K562 (cell line): ENCODE results near the gene MAML1. TPM values are rescaled to one million over a fixed set of nuclear protein-coding genes. Genes with fewer than 3 reads are reported as not detected.
A peak's percentile ranks its signal among the peaks of the same experiment; 100 is the strongest.

Experiments used
- C11orf30 ChIP-seq: fragments of 450-650 bp; IDR thresholded peaks from 2 replicates; pipeline ENCODE4 v1.6.1; 2016; ENCODE audit warnings: low read depth, mild to moderate bottlenecking
- E2F3 ChIP-seq: fragments of 250-450 bp; sonication (Bioruptor Pico); IDR thresholded peaks from 2 replicates; pipeline ENCODE4 v1.4.0; 2020; ENCODE audit warnings: mild to moderate bottlenecking
- NONO ChIP-seq, 2 experiments: fragments of 200-400 bp in 1 of 2; fragments of 450-650 bp in 1 of 2; formaldehyde crosslinking in 1 of 2; IDR thresholded peaks; 2 replicates each; pipeline ENCODE4 v1.6.1; 2017; ENCODE audit warnings: low read depth in 2 of 2, mild to moderate bottlenecking in 2 of 2, moderate library complexity in 2 of 2, low read length in 1 of 2
- POLR2H ChIP-seq: IDR thresholded peaks from 2 replicates; pipeline ENCODE4 v1.6.1; 2016; ENCODE audit warnings: missing genetic modification characterization, low read depth, mild to moderate bottlenecking, control low read depth, missing compliant biosample characterization, moderate library complexity
- TAF7 ChIP-seq: fragments of 450-650 bp; IDR thresholded peaks from 2 replicates; pipeline ENCODE4 v1.6.1; 2016; ENCODE audit warnings: missing genetic modification characterization, missing compliant biosample characterization
- TEAD1 ChIP-seq, 2 experiments: fragments of 450-650 bp in 1 of 2; sonication (generic) in 1 of 2; formaldehyde crosslinking; IDR thresholded peaks; 2 replicates each; pipeline versions ENCODE4 v1.4.0 to v1.8.0; 2020 to 2022; ENCODE audit warnings: mild to moderate bottlenecking in 2 of 2, missing genetic modification reagents in 1 of 2
- ZBTB7A ChIP-seq: IDR thresholded peaks from 2 replicates; pipeline ENCODE4 v1.6.1; 2011; ENCODE audit warnings: low read depth, mild to moderate bottlenecking, low read length, moderate library complexity, borderline replicate concordance; ENCODE audit not compliant: control insufficient read depth
- polyA plus RNA-seq, 8 experiments: library from polyadenylated mRNA; depleted of rRNA in 4 of 8; stranded (reverse) in 5 of 8; unstranded in 3 of 8; fragments of >200 nt; fragmentation: Nextera tagmentation in 2 of 8; fragmentation: Illumina TruSeq in 1 of 8; extraction: Ambion mirVana in 2 of 8; extraction: Trizol in 1 of 8; gene quantifications; 2 replicates each; pipeline versions ENCODE4 v1.2.1 to v1.2.3, GENCODE V29; 2011 to 2014; ENCODE audit warnings: inconsistent platforms in 1 of 8, missing spikeins in 1 of 8
- total RNA-seq, 7 experiments: library from RNA; depleted of rRNA in 6 of 7; stranded (reverse); fragments of >200 nt in 6 of 7; fragmentation: Illumina TruSeq in 2 of 7; extraction: Trizol in 2 of 7; gene quantifications; 2 replicates each; pipeline versions ENCODE4 v1.2.1 to v1.2.3, GENCODE V29; 2011 to 2021; ENCODE audit warnings: low replicate concordance in 1 of 7
- TF ChIP-seq, protein P1 (sequence below): fragments of 450-650 bp; IDR thresholded peaks from 2 replicates; pipeline ENCODE4 v1.6.1; 2016; ENCODE audit warnings: mild to moderate bottlenecking, moderate library complexity
- TF ChIP-seq, protein P2 (sequence below): fragments of 200-800 bp; sonication (Bioruptor generic); IDR thresholded peaks from 2 replicates; pipeline ENCODE4 v1.6.1; 2017; ENCODE audit warnings: missing genetic modification characterization, missing compliant biosample characterization

The MAML1 gene
- total and polyA plus RNA-seq, 9 of the 15 experiments (the other 6 are each of a cell fraction or from before 2014, with no cell fraction given): 0.32 to 18.4 (median 7.0) TPM

GRCh38 chr5:179732918-179733771, 523 bp downstream of the MAML1 start (continued):
- TF ChIP-seq, protein P1, sequence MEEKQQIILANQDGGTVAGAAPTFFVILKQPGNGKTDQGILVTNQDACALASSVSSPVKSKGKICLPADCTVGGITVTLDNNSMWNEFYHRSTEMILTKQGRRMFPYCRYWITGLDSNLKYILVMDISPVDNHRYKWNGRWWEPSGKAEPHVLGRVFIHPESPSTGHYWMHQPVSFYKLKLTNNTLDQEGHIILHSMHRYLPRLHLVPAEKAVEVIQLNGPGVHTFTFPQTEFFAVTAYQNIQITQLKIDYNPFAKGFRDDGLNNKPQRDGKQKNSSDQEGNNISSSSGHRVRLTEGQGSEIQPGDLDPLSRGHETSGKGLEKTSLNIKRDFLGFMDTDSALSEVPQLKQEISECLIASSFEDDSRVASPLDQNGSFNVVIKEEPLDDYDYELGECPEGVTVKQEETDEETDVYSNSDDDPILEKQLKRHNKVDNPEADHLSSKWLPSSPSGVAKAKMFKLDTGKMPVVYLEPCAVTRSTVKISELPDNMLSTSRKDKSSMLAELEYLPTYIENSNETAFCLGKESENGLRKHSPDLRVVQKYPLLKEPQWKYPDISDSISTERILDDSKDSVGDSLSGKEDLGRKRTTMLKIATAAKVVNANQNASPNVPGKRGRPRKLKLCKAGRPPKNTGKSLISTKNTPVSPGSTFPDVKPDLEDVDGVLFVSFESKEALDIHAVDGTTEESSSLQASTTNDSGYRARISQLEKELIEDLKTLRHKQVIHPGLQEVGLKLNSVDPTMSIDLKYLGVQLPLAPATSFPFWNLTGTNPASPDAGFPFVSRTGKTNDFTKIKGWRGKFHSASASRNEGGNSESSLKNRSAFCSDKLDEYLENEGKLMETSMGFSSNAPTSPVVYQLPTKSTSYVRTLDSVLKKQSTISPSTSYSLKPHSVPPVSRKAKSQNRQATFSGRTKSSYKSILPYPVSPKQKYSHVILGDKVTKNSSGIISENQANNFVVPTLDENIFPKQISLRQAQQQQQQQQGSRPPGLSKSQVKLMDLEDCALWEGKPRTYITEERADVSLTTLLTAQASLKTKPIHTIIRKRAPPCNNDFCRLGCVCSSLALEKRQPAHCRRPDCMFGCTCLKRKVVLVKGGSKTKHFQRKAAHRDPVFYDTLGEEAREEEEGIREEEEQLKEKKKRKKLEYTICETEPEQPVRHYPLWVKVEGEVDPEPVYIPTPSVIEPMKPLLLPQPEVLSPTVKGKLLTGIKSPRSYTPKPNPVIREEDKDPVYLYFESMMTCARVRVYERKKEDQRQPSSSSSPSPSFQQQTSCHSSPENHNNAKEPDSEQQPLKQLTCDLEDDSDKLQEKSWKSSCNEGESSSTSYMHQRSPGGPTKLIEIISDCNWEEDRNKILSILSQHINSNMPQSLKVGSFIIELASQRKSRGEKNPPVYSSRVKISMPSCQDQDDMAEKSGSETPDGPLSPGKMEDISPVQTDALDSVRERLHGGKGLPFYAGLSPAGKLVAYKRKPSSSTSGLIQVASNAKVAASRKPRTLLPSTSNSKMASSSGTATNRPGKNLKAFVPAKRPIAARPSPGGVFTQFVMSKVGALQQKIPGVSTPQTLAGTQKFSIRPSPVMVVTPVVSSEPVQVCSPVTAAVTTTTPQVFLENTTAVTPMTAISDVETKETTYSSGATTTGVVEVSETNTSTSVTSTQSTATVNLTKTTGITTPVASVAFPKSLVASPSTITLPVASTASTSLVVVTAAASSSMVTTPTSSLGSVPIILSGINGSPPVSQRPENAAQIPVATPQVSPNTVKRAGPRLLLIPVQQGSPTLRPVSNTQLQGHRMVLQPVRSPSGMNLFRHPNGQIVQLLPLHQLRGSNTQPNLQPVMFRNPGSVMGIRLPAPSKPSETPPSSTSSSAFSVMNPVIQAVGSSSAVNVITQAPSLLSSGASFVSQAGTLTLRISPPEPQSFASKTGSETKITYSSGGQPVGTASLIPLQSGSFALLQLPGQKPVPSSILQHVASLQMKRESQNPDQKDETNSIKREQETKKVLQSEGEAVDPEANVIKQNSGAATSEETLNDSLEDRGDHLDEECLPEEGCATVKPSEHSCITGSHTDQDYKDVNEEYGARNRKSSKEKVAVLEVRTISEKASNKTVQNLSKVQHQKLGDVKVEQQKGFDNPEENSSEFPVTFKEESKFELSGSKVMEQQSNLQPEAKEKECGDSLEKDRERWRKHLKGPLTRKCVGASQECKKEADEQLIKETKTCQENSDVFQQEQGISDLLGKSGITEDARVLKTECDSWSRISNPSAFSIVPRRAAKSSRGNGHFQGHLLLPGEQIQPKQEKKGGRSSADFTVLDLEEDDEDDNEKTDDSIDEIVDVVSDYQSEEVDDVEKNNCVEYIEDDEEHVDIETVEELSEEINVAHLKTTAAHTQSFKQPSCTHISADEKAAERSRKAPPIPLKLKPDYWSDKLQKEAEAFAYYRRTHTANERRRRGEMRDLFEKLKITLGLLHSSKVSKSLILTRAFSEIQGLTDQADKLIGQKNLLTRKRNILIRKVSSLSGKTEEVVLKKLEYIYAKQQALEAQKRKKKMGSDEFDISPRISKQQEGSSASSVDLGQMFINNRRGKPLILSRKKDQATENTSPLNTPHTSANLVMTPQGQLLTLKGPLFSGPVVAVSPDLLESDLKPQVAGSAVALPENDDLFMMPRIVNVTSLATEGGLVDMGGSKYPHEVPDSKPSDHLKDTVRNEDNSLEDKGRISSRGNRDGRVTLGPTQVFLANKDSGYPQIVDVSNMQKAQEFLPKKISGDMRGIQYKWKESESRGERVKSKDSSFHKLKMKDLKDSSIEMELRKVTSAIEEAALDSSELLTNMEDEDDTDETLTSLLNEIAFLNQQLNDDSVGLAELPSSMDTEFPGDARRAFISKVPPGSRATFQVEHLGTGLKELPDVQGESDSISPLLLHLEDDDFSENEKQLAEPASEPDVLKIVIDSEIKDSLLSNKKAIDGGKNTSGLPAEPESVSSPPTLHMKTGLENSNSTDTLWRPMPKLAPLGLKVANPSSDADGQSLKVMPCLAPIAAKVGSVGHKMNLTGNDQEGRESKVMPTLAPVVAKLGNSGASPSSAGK: no peak
- TF ChIP-seq TAF7: no peak
- no peak; the same call in 1 of the 2 replicates for TF ChIP-seq POLR2H (tag)
- no peak for TF ChIP-seq C11orf30
- 0 out of 4 replicates have a peak, but pooled peaks of 1 of the 2 experiments have one; percentile 1 for TF ChIP-seq TEAD1 (CRISPR knock-in tag; IDR thresholded peaks at IDR 0.05)
- TF ChIP-seq, protein P2, sequence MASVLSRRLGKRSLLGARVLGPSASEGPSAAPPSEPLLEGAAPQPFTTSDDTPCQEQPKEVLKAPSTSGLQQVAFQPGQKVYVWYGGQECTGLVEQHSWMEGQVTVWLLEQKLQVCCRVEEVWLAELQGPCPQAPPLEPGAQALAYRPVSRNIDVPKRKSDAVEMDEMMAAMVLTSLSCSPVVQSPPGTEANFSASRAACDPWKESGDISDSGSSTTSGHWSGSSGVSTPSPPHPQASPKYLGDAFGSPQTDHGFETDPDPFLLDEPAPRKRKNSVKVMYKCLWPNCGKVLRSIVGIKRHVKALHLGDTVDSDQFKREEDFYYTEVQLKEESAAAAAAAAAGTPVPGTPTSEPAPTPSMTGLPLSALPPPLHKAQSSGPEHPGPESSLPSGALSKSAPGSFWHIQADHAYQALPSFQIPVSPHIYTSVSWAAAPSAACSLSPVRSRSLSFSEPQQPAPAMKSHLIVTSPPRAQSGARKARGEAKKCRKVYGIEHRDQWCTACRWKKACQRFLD (CRISPR knock-in tag): no peak
- TF ChIP-seq NONO (IDR thresholded peaks at IDR 0.05; ENCODE audit: low read depth in 2 of 2, low read length in 1 of 2): peak; percentile 17 to 43; a peak in 2 of 4 replicates
- TF ChIP-seq ZBTB7A: no peak
- TF ChIP-seq E2F3 (CRISPR knock-in tag): no peak
